HL-60 (cell line): ENCODE results near the gene IL1RAPL1.

Experiments used
- DNase-seq, 2 experiments: peaks; one replicate each; pipeline ENCODE4 v3.0.0-alpha.2; 2010 to 2020; ENCODE audit warnings: low read depth in 1 of 2, low spot score in 1 of 2
- H3K27ac ChIP-seq: fragments of 250-450 bp; sonication (Bioruptor Pico); replicated peaks from 2 replicates; pipeline ENCODE4 v1.5.1; 2020; ENCODE audit warnings: mild to moderate bottlenecking, moderate library complexity
- H3K27me3 ChIP-seq: fragments of 250-450 bp; sonication (Bioruptor Pico); 2 replicates; pipeline ENCODE4 v1.5.1; 2021; ENCODE audit warnings: mild to moderate bottlenecking, moderate library complexity; ENCODE audit not compliant: insufficient read depth, poor library complexity, severe bottlenecking
- H3K4me3 ChIP-seq: replicated peaks from 2 replicates; pipeline ENCODE4 v1.5.1; 2011; ENCODE audit warnings: mild to moderate bottlenecking, control low read depth, low read length; ENCODE audit not compliant: insufficient read depth
- GABPA ChIP-seq: IDR thresholded peaks from 2 replicates; pipeline ENCODE4 v1.6.1; 2012; ENCODE audit warnings: low read depth
- POLR2AphosphoS5 ChIP-seq: IDR thresholded peaks from 2 replicates; pipeline ENCODE4 v1.6.1; 2012; ENCODE audit warnings: low read depth
- SPI1 ChIP-seq: IDR thresholded peaks from 2 replicates; pipeline ENCODE4 v1.6.1; 2012; ENCODE audit warnings: low read depth, mild to moderate bottlenecking, borderline replicate concordance
- TF ChIP-seq, protein P1 (sequence below): IDR thresholded peaks from one replicate; pipeline ENCODE4 v1.5.1; 2011; ENCODE audit warnings: low read length, control low read depth, inconsistent platforms; ENCODE audit not compliant: insufficient read depth
- TF ChIP-seq, protein P2 (sequence below): IDR thresholded peaks from 2 replicates; pipeline ENCODE4 v1.6.1; 2012; ENCODE audit warnings: low read depth; ENCODE audit not compliant: insufficient replicate concordance

The IL1RAPL1 gene

DNA sequence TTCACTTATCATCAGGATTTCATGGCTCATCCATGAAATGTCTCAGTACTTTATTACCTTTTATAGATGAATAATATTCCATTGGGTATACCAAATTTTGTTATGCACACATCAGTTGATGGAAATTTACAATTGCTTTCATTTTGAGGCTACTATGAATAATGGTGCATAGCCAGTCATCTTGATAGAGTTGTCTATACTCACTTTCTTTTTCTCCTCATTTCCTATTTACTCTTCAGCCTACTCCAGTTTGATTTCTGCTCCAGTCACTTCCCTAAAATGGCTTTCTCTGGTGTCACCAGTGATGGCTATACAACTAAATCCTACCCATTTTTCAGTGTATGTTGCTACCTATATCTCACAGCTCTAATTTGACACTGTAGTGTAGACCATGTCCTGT is 884.6 kb downstream of the IL1RAPL1 start:
- no peak overlapping the region for H3K27ac ChIP-seq
- DNase-seq: no peak
- H3K4me3 ChIP-seq: no peak overlapping the region
- H3K27me3 ChIP-seq: no peaks in the 10 kb centered on the region
- TF ChIP-seq GABPA (no peak), SPI1 (no peak), POLR2AphosphoS5 (no peak)
- TF ChIP-seq, protein P1, sequence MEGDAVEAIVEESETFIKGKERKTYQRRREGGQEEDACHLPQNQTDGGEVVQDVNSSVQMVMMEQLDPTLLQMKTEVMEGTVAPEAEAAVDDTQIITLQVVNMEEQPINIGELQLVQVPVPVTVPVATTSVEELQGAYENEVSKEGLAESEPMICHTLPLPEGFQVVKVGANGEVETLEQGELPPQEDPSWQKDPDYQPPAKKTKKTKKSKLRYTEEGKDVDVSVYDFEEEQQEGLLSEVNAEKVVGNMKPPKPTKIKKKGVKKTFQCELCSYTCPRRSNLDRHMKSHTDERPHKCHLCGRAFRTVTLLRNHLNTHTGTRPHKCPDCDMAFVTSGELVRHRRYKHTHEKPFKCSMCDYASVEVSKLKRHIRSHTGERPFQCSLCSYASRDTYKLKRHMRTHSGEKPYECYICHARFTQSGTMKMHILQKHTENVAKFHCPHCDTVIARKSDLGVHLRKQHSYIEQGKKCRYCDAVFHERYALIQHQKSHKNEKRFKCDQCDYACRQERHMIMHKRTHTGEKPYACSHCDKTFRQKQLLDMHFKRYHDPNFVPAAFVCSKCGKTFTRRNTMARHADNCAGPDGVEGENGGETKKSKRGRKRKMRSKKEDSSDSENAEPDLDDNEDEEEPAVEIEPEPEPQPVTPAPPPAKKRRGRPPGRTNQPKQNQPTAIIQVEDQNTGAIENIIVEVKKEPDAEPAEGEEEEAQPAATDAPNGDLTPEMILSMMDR: no peak
- TF ChIP-seq, protein P2, sequence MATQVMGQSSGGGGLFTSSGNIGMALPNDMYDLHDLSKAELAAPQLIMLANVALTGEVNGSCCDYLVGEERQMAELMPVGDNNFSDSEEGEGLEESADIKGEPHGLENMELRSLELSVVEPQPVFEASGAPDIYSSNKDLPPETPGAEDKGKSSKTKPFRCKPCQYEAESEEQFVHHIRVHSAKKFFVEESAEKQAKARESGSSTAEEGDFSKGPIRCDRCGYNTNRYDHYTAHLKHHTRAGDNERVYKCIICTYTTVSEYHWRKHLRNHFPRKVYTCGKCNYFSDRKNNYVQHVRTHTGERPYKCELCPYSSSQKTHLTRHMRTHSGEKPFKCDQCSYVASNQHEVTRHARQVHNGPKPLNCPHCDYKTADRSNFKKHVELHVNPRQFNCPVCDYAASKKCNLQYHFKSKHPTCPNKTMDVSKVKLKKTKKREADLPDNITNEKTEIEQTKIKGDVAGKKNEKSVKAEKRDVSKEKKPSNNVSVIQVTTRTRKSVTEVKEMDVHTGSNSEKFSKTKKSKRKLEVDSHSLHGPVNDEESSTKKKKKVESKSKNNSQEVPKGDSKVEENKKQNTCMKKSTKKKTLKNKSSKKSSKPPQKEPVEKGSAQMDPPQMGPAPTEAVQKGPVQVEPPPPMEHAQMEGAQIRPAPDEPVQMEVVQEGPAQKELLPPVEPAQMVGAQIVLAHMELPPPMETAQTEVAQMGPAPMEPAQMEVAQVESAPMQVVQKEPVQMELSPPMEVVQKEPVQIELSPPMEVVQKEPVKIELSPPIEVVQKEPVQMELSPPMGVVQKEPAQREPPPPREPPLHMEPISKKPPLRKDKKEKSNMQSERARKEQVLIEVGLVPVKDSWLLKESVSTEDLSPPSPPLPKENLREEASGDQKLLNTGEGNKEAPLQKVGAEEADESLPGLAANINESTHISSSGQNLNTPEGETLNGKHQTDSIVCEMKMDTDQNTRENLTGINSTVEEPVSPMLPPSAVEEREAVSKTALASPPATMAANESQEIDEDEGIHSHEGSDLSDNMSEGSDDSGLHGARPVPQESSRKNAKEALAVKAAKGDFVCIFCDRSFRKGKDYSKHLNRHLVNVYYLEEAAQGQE: no peak

DNA sequence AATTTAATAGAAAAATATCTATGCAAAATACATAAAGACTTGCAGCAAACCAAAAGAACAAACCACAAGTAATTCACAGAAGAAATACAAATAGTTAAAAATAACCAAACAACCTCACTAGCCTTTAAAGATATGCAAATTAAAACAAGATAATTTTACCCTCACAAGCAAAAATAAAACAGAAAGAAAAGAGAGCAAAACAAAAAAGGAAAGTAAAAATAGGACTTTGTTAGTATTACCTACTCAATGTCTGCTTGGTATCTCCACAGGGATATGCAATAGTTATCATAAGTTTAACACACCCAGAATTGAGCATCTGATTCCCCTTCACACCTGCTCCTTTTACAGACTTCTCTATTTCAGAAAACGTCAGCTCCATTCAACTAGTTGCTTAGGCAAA is 890.6 kb downstream of the IL1RAPL1 start:
- H3K27me3 ChIP-seq: no peaks in the 10 kb centered on the region
- H3K4me3 ChIP-seq: no peak overlapping the region
- H3K27ac ChIP-seq: no peak overlapping the region
- TF ChIP-seq GABPA: no peak
- TF ChIP-seq, protein P2: no peak
- no peak for TF ChIP-seq POLR2AphosphoS5
- TF ChIP-seq SPI1: no peak
- TF ChIP-seq, protein P1: no peak
- DNase-seq: no peak

DNA sequence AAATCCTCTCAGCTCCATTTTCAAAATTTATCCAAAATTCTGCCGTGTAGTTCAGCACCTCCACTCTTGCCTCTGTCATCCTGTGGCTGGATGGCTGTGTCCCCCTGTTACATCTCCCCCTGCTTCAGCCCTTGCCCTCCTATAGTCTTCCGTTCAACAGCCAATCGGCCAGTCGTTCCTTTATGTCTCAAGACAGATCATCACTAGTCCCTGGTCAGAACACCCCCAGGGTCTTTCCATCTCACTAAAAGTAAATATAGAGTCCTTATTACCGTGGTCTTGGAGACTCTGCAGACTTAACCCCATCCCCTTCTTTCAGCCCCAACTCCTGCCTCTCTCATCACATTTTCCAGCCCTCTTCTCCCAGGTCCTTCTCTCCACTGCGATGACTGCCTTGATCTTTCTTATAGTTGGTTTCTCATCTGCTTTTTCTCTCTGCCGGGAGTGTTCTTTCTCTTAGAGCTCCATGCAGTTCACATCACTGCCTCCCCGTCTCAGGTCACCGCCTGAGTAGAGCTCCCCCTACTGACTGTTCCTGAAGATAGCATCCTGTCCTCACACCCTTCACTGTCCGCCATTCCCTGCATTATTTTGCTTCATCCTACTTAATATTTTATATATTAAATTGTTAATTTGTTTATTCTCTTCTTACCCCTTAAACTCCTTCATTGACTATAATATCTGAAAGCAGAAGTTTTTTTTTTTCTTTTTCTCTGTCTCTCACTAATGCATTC is 891.3 kb downstream of the IL1RAPL1 start:
- H3K4me3 ChIP-seq: no peak overlapping the region
- no peak for TF ChIP-seq GABPA
- TF ChIP-seq, protein P1: peak; percentile 36

DNA sequence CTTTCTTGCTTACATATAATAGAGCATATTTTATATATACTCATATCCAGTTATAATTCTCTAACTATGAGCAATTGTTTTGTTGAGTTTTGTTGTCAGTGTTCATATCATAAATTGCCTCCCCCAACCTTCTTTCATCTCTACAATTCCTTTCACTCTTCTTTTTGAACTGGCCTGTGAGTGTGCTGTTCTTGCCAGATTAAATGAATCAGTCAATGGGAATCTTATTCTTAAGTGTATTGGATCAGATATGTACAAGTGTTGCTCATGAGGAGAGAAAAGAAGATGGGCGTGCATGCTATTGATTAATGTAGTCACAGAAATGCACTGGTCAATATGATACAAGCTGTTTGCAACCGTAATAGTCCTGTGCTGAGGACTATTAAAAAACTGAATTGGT is 900.0 kb downstream of the IL1RAPL1 start:
- no peak overlapping the region for H3K27ac ChIP-seq
- no peaks in the 10 kb centered on the region for H3K27me3 ChIP-seq
- TF ChIP-seq GABPA (no peak), POLR2AphosphoS5 (no peak), SPI1 (no peak)
- TF ChIP-seq, protein P2: no peak
- TF ChIP-seq, protein P1: no peak
- DNase-seq: no peak
- no peak overlapping the region for H3K4me3 ChIP-seq

More for the DNA sequence above, 891.3 kb downstream of the IL1RAPL1 start:
- DNase-seq: peak in 1 of 2 experiments; percentile 13
- Histone ChIP-seq H3K27ac (no peak overlapping the region), H3K27me3 (no peaks in the 10 kb centered on the region)
